KMS-11 (cell line): ENCODE data around the gene PLA2G15.

Source experiments
- H2AFZ ChIP-seq: fragments of 200-600 bp; sonication (generic); 2 replicates; pipeline ENCODE4 v1.6.1; 2016; ENCODE audit warnings: antibody characterized with exemption, mixed run types, low read depth
- H3K27ac ChIP-seq: fragments of 200-600 bp; sonication (generic); 2 replicates; pipeline ENCODE4 v1.6.1; 2016; ENCODE audit warnings: mild to moderate bottlenecking, mixed run types
- H3K27me3 ChIP-seq: fragments of 200-600 bp; sonication (generic); 2 replicates; pipeline ENCODE4 v1.6.1; 2017; ENCODE audit warnings: mild to moderate bottlenecking, low read depth, mixed run types, moderate library complexity; ENCODE audit not compliant: insufficient read depth
- H3K36me3 ChIP-seq: fragments of 200-600 bp; sonication (generic); 2 replicates; pipeline ENCODE4 v1.6.1; 2017; ENCODE audit warnings: mild to moderate bottlenecking, mixed run types; ENCODE audit not compliant: insufficient read depth
- H3K4me1 ChIP-seq: fragments of 200-600 bp; sonication (generic); 2 replicates; pipeline ENCODE4 v1.6.1; 2016; ENCODE audit warnings: mild to moderate bottlenecking, low read depth, mixed run types; ENCODE audit not compliant: poor library complexity, severe bottlenecking
- H3K4me2 ChIP-seq: fragments of 200-600 bp; sonication (generic); 2 replicates; pipeline ENCODE4 v1.7.0; 2016; ENCODE audit warnings: mild to moderate bottlenecking, mixed run types
- H3K4me3 ChIP-seq: fragments of 200-600 bp; sonication (generic); IDR thresholded peaks from 2 replicates; pipeline ENCODE4 v1.6.1; 2017; ENCODE audit warnings: low read depth, low read length, mixed read lengths; ENCODE audit not compliant: insufficient read depth
- H3K79me2 ChIP-seq: fragments of 200-600 bp; sonication (generic); 2 replicates; pipeline ENCODE4 v1.6.1; 2016; ENCODE audit warnings: low read depth, mixed run types; ENCODE audit not compliant: insufficient read depth
- H3K9ac ChIP-seq: fragments of 200-600 bp; sonication (generic); 2 replicates; pipeline ENCODE4 v1.6.1; 2016; ENCODE audit warnings: mild to moderate bottlenecking, mixed run types
- H4K20me1 ChIP-seq: fragments of 200-600 bp; sonication (generic); 2 replicates; pipeline ENCODE4 v1.6.1; 2016; ENCODE audit warnings: mild to moderate bottlenecking, mixed run types; ENCODE audit not compliant: insufficient read depth
- CTCF ChIP-seq: fragments of 200-600 bp; sonication (generic); conservative IDR thresholded peaks from 2 replicates; pipeline ENCODE4 v1.6.1; 2017; ENCODE audit warnings: low read depth, mild to moderate bottlenecking, antibody characterized with exemption, low read length, moderate library complexity, mixed read lengths

The PLA2G15 gene

GRCh38 chr16:68306633-68307032, 61.5 kb downstream of the PLA2G15 start:
- Histone ChIP-seq H3K4me2 (peak overlapping the region; percentile 70), H2AFZ (no peak overlapping the region), H3K79me2 (peaks cover 56% of the 10 kb centered on the region), H3K4me1 (peaks cover 37% of the 10 kb centered on the region), H4K20me1 (no peaks in the 10 kb centered on the region), H3K9ac (no peak overlapping the region), H3K27me3 (no peaks in the 10 kb centered on the region), H3K4me3 (no peak overlapping the region), H3K27ac (peak overlapping the region; percentile 34; the same call in 1 of the 2 replicates), H3K36me3 (peaks cover 9% of the 10 kb centered on the region; the same call in 1 of the 2 replicates)
- TF ChIP-seq CTCF: no peak

- H2AFZ ChIP-seq: 0 out of 2 replicates have a peak overlapping the region, but pooled peaks have one; percentile 69
- TF ChIP-seq CTCF: no peak
- peaks cover 50% of the 10 kb centered on the region for H3K4me1 ChIP-seq
- H3K4me3 ChIP-seq: no peak overlapping the region
- no peaks in the 10 kb centered on the region for H4K20me1 ChIP-seq
- peak overlapping the region; percentile 65; the same call in 1 of the 2 replicates for H3K27ac ChIP-seq
- H3K79me2 ChIP-seq: peaks cover 71% of the 10 kb centered on the region
- H3K36me3 ChIP-seq: peaks cover 9% of the 10 kb centered on the region; the same call in 1 of the 2 replicates
- peak overlapping the region; percentile 64 for H3K9ac ChIP-seq
- H3K4me2 ChIP-seq: peak overlapping the region; percentile 99
- no peaks in the 10 kb centered on the region for H3K27me3 ChIP-seq
These were observed 64.6 kb downstream of the PLA2G15 start for GRCh38 chr16:68309799-68310198.

GRCh38 chr16:68310437-68310773, 65.2 kb downstream of the PLA2G15 start:
- Histone ChIP-seq H3K36me3 (peaks cover 9% of the 10 kb centered on the region; the same call in 1 of the 2 replicates), H3K9ac (peak overlapping the region; percentile 64)

More at GRCh38 chr16:68310437-68310773, 65.2 kb downstream of the PLA2G15 start:
- Histone ChIP-seq H3K4me1 (peaks cover 50% of the 10 kb centered on the region), H3K4me2 (peak overlapping the region; percentile 99), H2AFZ (peak overlapping the region; percentile 69; the same call in 1 of the 2 replicates), H3K79me2 (peaks cover 75% of the 10 kb centered on the region), H4K20me1 (no peaks in the 10 kb centered on the region), H3K27ac (peak overlapping the region; percentile 65), H3K27me3 (no peaks in the 10 kb centered on the region), H3K4me3 (no peak overlapping the region)
- no peak for TF ChIP-seq CTCF
